ENCODE data around the gene SLC25A23.
A peak's percentile ranks its signal among the peaks of the same experiment; 100 is the strongest.

The SLC25A23 gene

GRCh38 chr19:6494438-6495036 lies 34.9 kb upstream of the SLC25A23 start:
- DNase-seq (ENCODE audit: insufficient read length, low spot score) (no peak), FAIRE-seq (no peak)
- no peak for TF ChIP-seq POLR2AphosphoS5 (IDR thresholded peaks at IDR 0.05; ENCODE audit: low read depth, low read length)
- no peak for TF ChIP-seq POU2F2 (IDR thresholded peaks at IDR 0.05; ENCODE audit: low read depth, low read length)
- TF ChIP-seq PAX5 (IDR thresholded peaks at IDR 0.05; ENCODE audit: insufficient read depth, low read length, severe bottlenecking), result no peak
- no peak for TF ChIP-seq TAF1 (IDR thresholded peaks at IDR 0.05; ENCODE audit: low read depth, low read length)
- no peak for TF ChIP-seq SPI1 (IDR thresholded peaks at IDR 0.05; ENCODE audit: low read depth, low read length)
- no peak for TF ChIP-seq POLR2A (IDR thresholded peaks at IDR 0.05; ENCODE audit: low read depth, low read length)

GRCh38 chr19:6491802-6492592 lies 32.4 kb upstream of the SLC25A23 start:
- TF ChIP-seq POLR2AphosphoS5 (IDR thresholded peaks at IDR 0.05; ENCODE audit: low read depth, low read length), result no peak
- no peak for TF ChIP-seq SPI1 (IDR thresholded peaks at IDR 0.05; ENCODE audit: low read depth, low read length)
- TF ChIP-seq POU2F2 (IDR thresholded peaks at IDR 0.05; ENCODE audit: low read depth, low read length), result no peak
- TF ChIP-seq TAF1 (IDR thresholded peaks at IDR 0.05; ENCODE audit: low read depth, low read length), result no peak
- TF ChIP-seq PAX5 (IDR thresholded peaks at IDR 0.05; ENCODE audit: insufficient read depth, low read length, severe bottlenecking), result no peak
- no peak for TF ChIP-seq POLR2A (IDR thresholded peaks at IDR 0.05; ENCODE audit: low read depth, low read length)
- DNase-seq (ENCODE audit: insufficient read length, low spot score), result no peak
- peak; percentile 48 for FAIRE-seq

- TF ChIP-seq POU2F2 (IDR thresholded peaks at IDR 0.05; ENCODE audit: low read depth, low read length) (no peak), PAX5 (IDR thresholded peaks at IDR 0.05; ENCODE audit: insufficient read depth, low read length, severe bottlenecking) (no peak), TAF1 (IDR thresholded peaks at IDR 0.05; ENCODE audit: low read depth, low read length) (no peak), SPI1 (IDR thresholded peaks at IDR 0.05; ENCODE audit: low read depth, low read length) (no peak), POLR2A (IDR thresholded peaks at IDR 0.05; ENCODE audit: low read depth, low read length) (no peak), POLR2AphosphoS5 (IDR thresholded peaks at IDR 0.05; ENCODE audit: low read depth, low read length) (no peak)
- DNase-seq (ENCODE audit: insufficient read length, low spot score) (no peak), FAIRE-seq (peak; percentile 45)
Observed at GRCh38 chr19:6490134-6490533, 30.5 kb upstream of the SLC25A23 start.

- FAIRE-seq, result peak; percentile 97
- TF ChIP-seq POLR2AphosphoS5 (IDR thresholded peaks at IDR 0.05; ENCODE audit: low read depth, low read length) (peak; percentile 52), POLR2A (IDR thresholded peaks at IDR 0.05; ENCODE audit: low read depth, low read length) (peak; percentile 53), TAF1 (IDR thresholded peaks at IDR 0.05; ENCODE audit: low read depth, low read length) (peak; percentile 73; the same call in 1 of the 2 replicates), POU2F2 (IDR thresholded peaks at IDR 0.05; ENCODE audit: low read depth, low read length) (0 out of 2 replicates have a peak, but pooled peaks have one; percentile 54), SPI1 (IDR thresholded peaks at IDR 0.05; ENCODE audit: low read depth, low read length) (peak; percentile 78), PAX5 (IDR thresholded peaks at IDR 0.05; ENCODE audit: insufficient read depth, low read length, severe bottlenecking) (no peak)
Observed at GRCh38 chr19:6489278-6490061, 29.9 kb upstream of the SLC25A23 start.

GRCh38 chr19:6484831-6485230 lies 25.2 kb upstream of the SLC25A23 start:
- TF ChIP-seq POLR2AphosphoS5 (IDR thresholded peaks at IDR 0.05; ENCODE audit: low read depth, low read length), result no peak
- no peak for TF ChIP-seq POLR2A (IDR thresholded peaks at IDR 0.05; ENCODE audit: low read depth, low read length)
- DNase-seq (ENCODE audit: insufficient read length, low spot score) (no peak), FAIRE-seq (no peak)

More at GRCh38 chr19:6489278-6490061, 29.9 kb upstream of the SLC25A23 start:
- DNase-seq (ENCODE audit: insufficient read length, low spot score), result no peak

- DNase-seq (ENCODE audit: insufficient read length, low spot score), result no peak
- FAIRE-seq, result no peak
- TF ChIP-seq TAF1 (IDR thresholded peaks at IDR 0.05; ENCODE audit: low read depth, low read length) (no peak), PAX5 (IDR thresholded peaks at IDR 0.05; ENCODE audit: insufficient read depth, low read length, severe bottlenecking) (no peak), POLR2A (IDR thresholded peaks at IDR 0.05; ENCODE audit: low read depth, low read length) (no peak), POU2F2 (IDR thresholded peaks at IDR 0.05; ENCODE audit: low read depth, low read length) (no peak), POLR2AphosphoS5 (IDR thresholded peaks at IDR 0.05; ENCODE audit: low read depth, low read length) (no peak), SPI1 (IDR thresholded peaks at IDR 0.05; ENCODE audit: low read depth, low read length) (no peak)
Observed at GRCh38 chr19:6484230-6484629, 24.6 kb upstream of the SLC25A23 start.

- DNase-seq (ENCODE audit: insufficient read length, low spot score) (no peak), FAIRE-seq (no peak)
- TF ChIP-seq PAX5 (IDR thresholded peaks at IDR 0.05; ENCODE audit: insufficient read depth, low read length, severe bottlenecking), result no peak
- TF ChIP-seq POLR2A (IDR thresholded peaks at IDR 0.05; ENCODE audit: low read depth, low read length), result no peak
- TF ChIP-seq SPI1 (IDR thresholded peaks at IDR 0.05; ENCODE audit: low read depth, low read length), result no peak
- TF ChIP-seq TAF1 (IDR thresholded peaks at IDR 0.05; ENCODE audit: low read depth, low read length), result no peak
- TF ChIP-seq POLR2AphosphoS5 (IDR thresholded peaks at IDR 0.05; ENCODE audit: low read depth, low read length), result no peak
- no peak for TF ChIP-seq POU2F2 (IDR thresholded peaks at IDR 0.05; ENCODE audit: low read depth, low read length)
Observed at GRCh38 chr19:6483235-6483634, 23.6 kb upstream of the SLC25A23 start.

GRCh38 chr19:6482343-6482686 lies 22.7 kb upstream of the SLC25A23 start:
- no peak for TF ChIP-seq POLR2AphosphoS5 (IDR thresholded peaks at IDR 0.05; ENCODE audit: low read depth, low read length)
- no peak for DNase-seq (ENCODE audit: insufficient read length, low spot score)
- no peak for FAIRE-seq

GRCh38 chr19:6481541-6482342 lies 22.1 kb upstream of the SLC25A23 start, which contains the start of gene DENND1C:
Gene DENND1C (minus strand): TSS chr19:6481787. CDS start chr19:6481695, 92 bp downstream.
- no peak for DNase-seq (ENCODE audit: insufficient read length, low spot score)
- peak; percentile 95 for FAIRE-seq
- TF ChIP-seq POU2F2 (IDR thresholded peaks at IDR 0.05; ENCODE audit: low read depth, low read length) (peak; percentile 61; the same call in 1 of the 2 replicates), SPI1 (IDR thresholded peaks at IDR 0.05; ENCODE audit: low read depth, low read length) (peak; percentile 76), POLR2A (IDR thresholded peaks at IDR 0.05; ENCODE audit: low read depth, low read length) (peak; percentile 72; the same call in 1 of the 2 replicates), PAX5 (IDR thresholded peaks at IDR 0.05; ENCODE audit: insufficient read depth, low read length, severe bottlenecking) (no peak), TAF1 (IDR thresholded peaks at IDR 0.05; ENCODE audit: low read depth, low read length) (peak; percentile 61), POLR2AphosphoS5 (IDR thresholded peaks at IDR 0.05; ENCODE audit: low read depth, low read length) (peak; percentile 41; the same call in 1 of the 2 replicates)

Measured in GM12891 (cell line).